PC-3 (cell line): ENCODE measurements around the gene SEMA3A.

Source experiments
- CTCF ChIP-seq: fragments of 300-600 bp; sonication (generic); conservative IDR thresholded peaks from 2 replicates; pipeline ENCODE4 v1.5.1; 2017; ENCODE audit warnings: antibody characterized with exemption, low read depth, mild to moderate bottlenecking, low read length
- EZH2 ChIP-seq: fragments of 300-600 bp; sonication (generic); IDR thresholded peaks from one replicate; pipeline ENCODE4 v1.6.1; 2017; ENCODE audit warnings: antibody characterized with exemption, mild to moderate bottlenecking, low read length; ENCODE audit not compliant: unreplicated experiment
- EZH2phosphoT487 ChIP-seq: fragments of 300-600 bp; sonication (generic); IDR thresholded peaks from 2 replicates; pipeline ENCODE4 v1.6.1; 2018; ENCODE audit warnings: mild to moderate bottlenecking, antibody characterized with exemption, low read length, borderline replicate concordance

GRCh38 chr7:84161398-84161797 is 33.2 kb downstream of the SEMA3A start:
- no peak for TF ChIP-seq EZH2
- TF ChIP-seq CTCF = no peak
- no peak for TF ChIP-seq EZH2phosphoT487
